CD4-positive, alpha-beta T cell treated with Interleukin-15 for 4 hours (primary cell): Measurements from ENCODE around the gene LGI1.

Source experiments
- DNase-seq: peaks from one replicate; pipeline ENCODE4 v3.0.0-alpha.2; 2020; ENCODE audit warnings: low spot score

The LGI1 gene

DNA sequence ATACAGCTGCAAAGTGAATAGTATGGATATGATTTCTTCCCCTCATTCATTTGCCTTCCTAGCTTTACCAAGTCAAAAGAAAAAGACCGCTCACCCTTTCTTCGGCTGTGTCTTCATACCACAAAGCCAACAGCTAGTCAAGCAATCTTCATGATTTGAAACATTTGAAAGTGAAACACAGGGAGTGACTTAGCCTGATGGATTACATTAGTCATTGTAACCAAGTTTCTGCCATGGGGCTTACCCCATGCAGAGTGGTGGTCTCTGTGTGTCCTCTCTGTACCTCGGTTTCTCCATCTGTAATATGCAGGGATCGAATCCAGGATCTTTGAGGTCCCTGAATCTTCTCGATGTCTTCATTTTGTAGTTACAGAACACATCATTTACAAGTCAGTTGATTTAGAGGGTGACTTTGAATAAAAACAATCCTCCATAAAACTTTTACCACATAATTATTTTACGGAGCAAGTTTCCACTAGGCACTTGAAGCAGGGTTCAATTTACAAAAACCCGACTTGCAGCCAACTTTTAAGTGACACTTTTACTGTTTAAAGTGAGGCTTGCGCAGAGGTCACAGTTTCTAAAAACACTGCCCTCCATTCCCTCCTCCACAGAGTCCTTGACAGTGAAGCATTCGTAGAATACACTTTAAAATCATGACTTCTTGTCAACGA is 2.2 kb upstream of the LGI1 start:
- DNase-seq, result no peak

- DNase-seq, result no peak
These were observed 1.6 kb upstream of the LGI1 start for GRCh38 chr10:93756118-93756517.

DNA sequence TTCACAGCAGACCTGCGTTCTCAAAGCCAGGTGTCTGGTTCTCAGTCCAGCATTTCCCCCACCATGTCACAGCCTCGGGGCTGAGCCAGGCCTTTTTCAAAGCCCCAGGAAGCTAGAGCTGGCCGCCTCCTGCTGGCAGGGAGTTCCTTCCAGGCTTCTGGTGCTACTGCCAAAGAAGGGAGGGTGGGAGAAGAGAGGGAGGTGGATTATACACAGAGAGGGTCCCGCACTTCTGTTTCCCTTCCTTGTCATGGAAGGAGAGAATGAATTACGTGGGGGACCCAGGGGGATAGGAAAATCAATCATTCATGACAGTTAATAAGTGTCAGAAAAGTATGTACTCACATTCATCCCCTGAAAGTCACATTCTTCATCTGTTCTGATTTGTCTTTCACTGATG is 600 bp upstream of the LGI1 start:
- no peak for DNase-seq

- DNase-seq, result no peak
These were observed 761 bp downstream of the LGI1 start for GRCh38 chr10:93758508-93758885.

DNA sequence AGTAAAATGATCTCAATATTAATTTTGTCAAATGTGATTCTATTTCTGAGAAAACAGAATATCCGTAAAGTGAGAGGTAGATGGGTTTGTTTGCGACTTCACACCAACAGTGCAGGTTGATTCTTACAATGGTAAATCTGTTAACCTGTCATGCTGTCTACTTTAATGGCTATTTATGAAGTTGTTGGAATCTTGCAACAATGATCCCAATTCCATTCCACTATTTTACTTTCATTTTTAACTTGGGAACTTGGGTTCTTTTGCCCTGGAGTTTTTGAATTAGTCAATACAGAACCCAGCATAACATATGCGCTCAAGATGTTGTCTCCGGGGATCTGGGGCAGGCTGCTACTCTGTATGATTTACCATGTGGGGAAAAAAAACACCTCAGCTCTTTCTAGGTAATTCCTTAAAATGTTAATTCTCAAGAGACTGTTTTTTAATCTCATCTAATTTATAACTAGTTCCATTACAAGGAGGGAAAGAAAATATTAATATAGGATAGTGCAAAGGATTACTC is 1.2 kb downstream of the LGI1 start:
- no peak for DNase-seq

DNA sequence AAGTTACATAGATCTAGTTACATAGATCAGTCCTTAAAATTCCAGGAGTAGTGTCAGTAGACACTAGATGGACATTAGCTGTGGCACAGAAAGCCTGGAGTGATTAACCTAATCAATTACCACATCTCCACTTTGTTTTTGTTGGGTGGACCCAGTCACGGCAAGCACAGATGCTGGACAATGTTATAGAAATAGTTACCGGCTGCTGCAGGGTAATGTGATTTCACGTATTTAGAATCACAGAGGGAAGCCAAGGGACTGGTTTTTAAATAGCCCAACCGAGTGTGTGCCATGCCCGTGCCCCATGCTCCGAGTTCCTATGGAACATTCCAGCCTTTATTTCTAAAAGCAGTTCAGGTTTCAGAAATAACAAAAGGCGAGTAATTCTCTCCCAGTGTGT is 2.8 kb downstream of the LGI1 start:
- DNase-seq, result no peak

GRCh38 chr10:93762979-93763391 is 5.2 kb downstream of the LGI1 start:
- DNase-seq, result no peak

DNA sequence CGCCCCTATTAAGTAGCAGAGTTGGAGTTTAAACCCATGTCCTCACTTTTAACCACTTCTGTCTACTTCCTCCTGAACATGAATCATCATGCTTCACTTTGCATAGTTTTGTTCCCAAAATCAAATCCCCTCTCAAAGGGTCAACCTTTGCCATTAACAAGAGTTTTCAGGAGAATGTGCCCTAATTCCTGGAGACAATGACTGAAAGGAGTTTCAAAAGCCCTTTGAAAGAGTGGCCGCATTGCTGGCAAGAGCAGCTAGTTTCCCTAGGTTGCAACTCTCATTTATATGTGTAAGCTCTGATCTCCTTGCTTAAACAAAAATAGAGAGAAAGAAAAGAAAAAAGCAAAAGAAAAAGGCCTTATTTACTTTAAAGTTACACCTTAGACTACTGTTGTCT is 9.2 kb downstream of the LGI1 start:
- no peak for DNase-seq

- DNase-seq, result no peak
These were observed 10.1 kb downstream of the LGI1 start for GRCh38 chr10:93767724-93768399.

GRCh38 chr10:93768892-93769291 is 11.2 kb downstream of the LGI1 start:
- DNase-seq, result no peak

DNA sequence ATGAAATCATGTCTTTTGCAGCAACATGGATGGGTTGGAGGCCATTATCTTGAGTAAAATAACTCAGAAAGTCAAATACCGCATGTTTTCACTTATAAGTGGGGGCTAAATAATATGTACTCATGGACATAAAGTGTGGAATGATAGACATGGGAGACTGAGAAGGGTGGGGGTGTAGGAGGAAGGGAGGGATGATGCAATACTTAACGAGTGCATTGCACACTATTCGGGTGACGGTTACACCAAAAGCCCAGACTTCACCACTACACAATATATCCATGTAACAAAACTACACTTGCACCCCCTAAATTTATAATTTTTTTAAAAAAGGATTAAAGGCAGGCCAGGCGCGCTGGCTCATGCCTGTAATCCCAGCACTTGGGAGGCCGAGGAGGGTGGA is 13.6 kb downstream of the LGI1 start:
- no peak for DNase-seq

GRCh38 chr10:93773120-93773519 is 15.4 kb downstream of the LGI1 start:
- DNase-seq, result no peak

DNA sequence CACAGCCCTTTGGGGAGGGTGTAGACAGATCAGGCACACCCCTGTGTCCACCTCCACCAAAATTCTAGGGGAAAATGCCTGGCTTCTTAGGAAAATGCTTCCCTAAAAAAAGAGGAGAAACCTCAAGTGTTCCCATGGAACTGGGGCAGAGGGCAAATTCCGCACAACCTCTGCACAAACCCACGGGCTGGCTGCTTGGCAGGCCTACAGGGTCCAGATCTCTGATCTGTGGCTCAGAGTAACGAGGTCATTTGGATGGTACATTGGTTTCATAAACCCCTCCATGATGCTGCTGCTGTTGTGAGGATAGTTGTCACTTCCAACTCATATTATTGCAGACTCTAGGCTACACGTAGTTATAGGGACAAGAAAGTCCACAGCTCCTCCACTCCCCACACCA is 16.0 kb downstream of the LGI1 start:
- DNase-seq, result no peak

- no peak for DNase-seq
These were observed 17.6 kb downstream of the LGI1 start for GRCh38 chr10:93775356-93775755.

- DNase-seq, result no peak
These were observed 19.4 kb downstream of the LGI1 start for GRCh38 chr10:93777092-93777491.

DNA sequence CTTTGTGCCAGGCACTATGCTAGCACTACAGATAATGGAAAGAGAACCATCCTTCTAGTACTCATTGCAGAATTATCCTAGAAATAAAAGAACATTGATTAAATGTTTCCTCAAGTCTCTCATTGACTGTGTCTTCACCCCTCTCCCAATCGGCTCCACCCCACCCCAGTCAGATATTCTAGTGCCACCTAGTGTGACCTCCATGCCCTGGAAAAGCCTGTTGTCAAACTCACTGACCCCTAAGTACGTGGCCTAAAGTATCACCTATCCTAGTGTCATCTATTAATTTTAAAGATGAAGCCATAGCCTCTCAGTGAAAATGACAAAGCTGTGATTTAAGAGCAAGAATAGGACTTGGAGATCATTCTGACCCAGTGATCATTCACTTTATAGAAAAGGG is 26.3 kb downstream of the LGI1 start:
- no peak for DNase-seq

DNA sequence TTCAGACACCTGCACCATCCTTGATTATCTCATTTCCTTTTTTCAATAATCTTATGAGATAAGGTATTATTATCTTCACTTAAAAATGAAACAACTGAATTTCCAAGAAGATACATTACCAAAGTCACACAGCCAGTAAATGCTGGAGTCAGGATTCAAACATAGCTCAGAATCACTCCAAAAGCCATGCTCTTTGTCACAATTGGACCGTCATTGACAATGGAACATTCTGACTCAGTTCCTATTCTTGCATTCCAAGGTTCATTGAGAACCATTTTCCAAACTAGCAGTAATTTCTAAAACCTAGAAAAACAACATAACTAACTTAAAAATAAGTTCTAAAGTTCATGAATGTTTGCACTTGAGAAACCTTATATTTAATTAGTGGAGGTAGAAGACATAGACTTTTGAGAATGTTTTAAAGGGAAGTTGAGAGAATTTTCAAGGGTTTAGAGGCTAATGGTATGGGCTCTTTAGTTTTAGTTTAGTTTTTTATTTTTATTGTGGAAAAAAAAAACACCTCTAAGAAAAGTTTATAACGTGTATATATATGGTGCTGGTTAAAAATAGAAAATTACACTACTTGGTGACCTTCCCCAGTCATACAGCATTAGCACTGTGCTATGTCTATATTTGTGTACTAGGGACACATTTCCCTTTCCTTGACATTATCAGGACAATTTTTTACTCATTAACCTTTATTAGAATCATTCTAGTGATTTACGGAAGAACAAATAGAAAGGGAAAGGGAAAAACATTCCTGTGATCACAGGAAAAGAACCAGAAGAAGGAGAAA is 30.9 kb downstream of the LGI1 start:
- no peak for DNase-seq

DNA sequence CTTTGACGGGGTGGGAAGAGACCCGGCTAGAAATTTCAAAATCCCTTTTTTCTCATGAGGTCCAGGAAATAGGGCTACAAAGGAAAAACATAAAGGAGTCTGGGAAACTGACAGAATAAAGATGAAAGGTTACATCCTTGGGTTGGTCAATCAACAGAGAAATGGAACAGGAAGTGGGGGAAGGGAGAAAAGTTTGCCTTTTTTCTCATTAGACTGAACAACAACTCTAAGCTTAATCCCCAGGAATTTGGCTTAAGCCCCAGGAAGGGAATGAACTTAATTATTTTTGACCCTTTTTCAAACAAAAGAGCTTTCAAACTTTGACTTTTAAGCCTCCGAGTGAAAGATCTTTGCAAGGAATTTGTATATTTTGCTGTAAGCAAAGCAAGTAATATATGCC is 32.7 kb downstream of the LGI1 start:
- no peak for DNase-seq

DNA sequence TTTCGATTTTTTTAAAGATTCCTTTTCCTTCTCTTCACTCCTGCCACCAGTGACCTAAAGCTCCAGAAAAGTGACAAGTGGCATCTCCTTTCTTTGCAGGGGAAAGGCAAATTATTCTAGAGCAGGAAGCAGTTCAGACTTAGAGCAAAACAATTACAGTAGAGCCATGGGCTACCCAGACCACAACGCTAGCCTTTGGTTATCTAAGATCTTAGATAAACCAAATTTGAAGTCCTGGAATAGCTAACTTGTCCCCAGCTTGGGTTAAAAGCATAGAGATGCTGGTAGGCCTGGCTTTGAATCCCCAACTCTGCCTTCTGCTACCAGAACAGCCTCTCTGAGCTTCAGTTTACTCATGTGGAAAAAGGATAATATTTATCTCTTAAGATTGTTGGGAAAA is 38.4 kb downstream of the LGI1 start:
- no peak for DNase-seq

- DNase-seq, result no peak
These were observed 40.1 kb downstream of the LGI1 start for GRCh38 chr10:93797825-93798224.

DNA sequence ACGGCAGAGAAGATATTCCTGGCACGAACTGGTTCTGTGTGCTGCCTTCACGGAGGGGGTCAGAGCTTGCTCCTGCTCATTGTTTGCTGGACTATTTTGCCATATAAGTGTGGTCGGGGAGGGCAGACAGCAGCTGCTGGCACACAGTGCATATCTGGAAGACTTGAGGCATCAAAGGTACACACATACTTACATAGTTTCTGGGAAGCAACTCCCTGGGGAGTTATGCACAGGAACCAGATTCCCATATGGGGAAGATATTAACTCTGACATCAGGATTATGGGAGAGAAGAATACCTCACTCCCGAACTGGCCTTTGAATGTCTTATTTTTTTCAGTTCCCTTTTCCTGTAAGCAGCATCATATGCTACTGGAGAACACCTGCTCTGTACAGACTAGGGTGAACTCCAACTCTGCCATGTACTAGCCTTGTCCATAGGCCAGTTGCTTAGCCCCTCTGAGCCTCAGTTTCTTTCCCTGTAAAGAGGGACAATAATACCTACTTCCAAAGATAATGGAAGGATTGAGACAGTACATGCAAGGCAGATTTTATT is 41.5 kb downstream of the LGI1 start:
- no peak for DNase-seq

GRCh38 chr10:93804200-93804599 is 46.5 kb downstream of the LGI1 start:
- no peak for DNase-seq

DNA sequence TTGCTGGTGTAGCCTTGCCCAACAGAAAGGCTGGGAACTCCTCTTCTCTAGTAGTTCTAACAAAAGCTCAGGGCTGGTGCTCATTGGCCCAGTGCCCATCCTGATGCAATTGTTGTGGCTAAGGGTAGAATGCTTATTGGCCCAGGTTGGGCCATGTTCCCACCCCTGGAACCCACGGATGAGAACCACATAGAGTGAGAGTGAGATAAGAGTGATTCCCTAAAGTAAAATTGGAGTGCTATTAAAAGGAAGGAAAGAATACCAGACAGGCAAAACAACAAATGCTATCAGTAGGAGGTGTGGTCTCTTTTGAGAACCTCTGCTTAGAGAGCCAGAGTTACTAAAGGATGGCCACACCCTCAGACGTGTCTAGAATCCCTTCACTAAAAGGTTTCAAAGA is 49.2 kb downstream of the LGI1 start:
- no peak for DNase-seq
